Heart right ventricle (tissue), 16 donors: ENCODE measurements around the gene SYPL2. TPM values are rescaled to one million over a fixed set of nuclear protein-coding genes. Genes with fewer than 3 reads are reported as not detected.

Source experiments
- ATAC-seq, 8 donors: fragments of 200-7000 bp; cut with Tn5 transposase; one replicate each; pipeline ENCODE4 v1.9.1; 2020; ENCODE audit warnings: mild to moderate bottlenecking in 8 of 8, moderate library complexity in 8 of 8, moderate number of reproducible peaks in 1 of 8
- DNase-seq, 2 donors: peaks; one replicate each; pipeline ENCODE4 v3.0.0-alpha.2; 2020
- H3K27ac ChIP-seq, 10 donors: fragments of 200-600 bp; sonication (generic) in 2 of 10; one replicate each; pipeline versions ENCODE4 v1.5.0 to v1.8.0; 2020 to 2022; ENCODE audit warnings: mild to moderate bottlenecking in 3 of 10
- H3K27me3 ChIP-seq, 7 donors: fragments of 200-600 bp; one replicate each; pipeline ENCODE4 v1.8.0; 2021 to 2022; ENCODE audit warnings: mild to moderate bottlenecking in 2 of 7
- H3K36me3 ChIP-seq, 9 donors: fragments of 200-600 bp; sonication (generic) in 1 of 9; one replicate each; pipeline versions ENCODE4 v1.5.0 to v1.8.0; 2020 to 2022; ENCODE audit warnings: mild to moderate bottlenecking in 2 of 9
- H3K4me1 ChIP-seq, 9 donors: fragments of 200-600 bp; sonication (generic) in 1 of 9; one replicate each; pipeline versions ENCODE4 v1.5.0 to v1.8.0; 2020 to 2022; ENCODE audit warnings: mild to moderate bottlenecking in 4 of 9
- H3K4me3 ChIP-seq, 10 donors: fragments of 200-600 bp; sonication (generic) in 2 of 10; one replicate each; pipeline versions ENCODE4 v1.5.0 to v1.8.0; 2020 to 2022; ENCODE audit warnings: mild to moderate bottlenecking in 7 of 10, moderate library complexity in 2 of 10
- H3K9me3 ChIP-seq, 11 donors: fragments of 200-600 bp in 10 of 11; sonication (generic) in 2 of 11; one replicate each; pipeline versions ENCODE4 v1.5.0 to v1.8.0; 2013 to 2022; ENCODE audit warnings: mild to moderate bottlenecking in 2 of 11, control low read depth in 1 of 11, moderate library complexity in 1 of 11
- WGBS, 2 donors: extraction: QIAGEN DNeasy Blood & Tissue Kit; methylation state at CpG; one replicate each; pipeline ENCODE4 v1.1.7; 2013; ENCODE audit warnings: inconsistent platforms in 1 of 2; 5-methylcytosine and 5-hydroxymethylcytosine counted together
- intact Hi-C, 10 donors: fragments of 100-400 bp; cut with DNase I; formaldehyde crosslinking; loops; one replicate each; pipeline versions ENCODE4 v1.11.1 to v1.14.2; 2022
- polyA plus RNA-seq, 2 donors: library from polyadenylated mRNA; stranded (reverse); fragments of 200-250 nt; gene quantifications; one replicate each; pipeline ENCODE4 v1.2.3, GENCODE V29; 2013
- total RNA-seq, 10 donors: library from RNA; stranded (reverse); fragmentation: NEBNext Ultra II Directional in 3 of 10; extraction: Animal tissue kit (Norgen Biotek cat#: 25700) in 3 of 10; gene quantifications; one replicate each; pipeline versions ENCODE4 v1.2.1 to v1.2.4, GENCODE V29; 2021 to 2023
- TF ChIP-seq, protein P1 (sequence below), 9 donors: fragments of 200-600 bp; sonication (generic) in 2 of 9; IDR thresholded peaks; one replicate each; pipeline versions ENCODE4 v1.5.0 to v1.8.0; 2021 to 2022; ENCODE audit warnings: antibody characterized with exemption in 9 of 9, mild to moderate bottlenecking in 5 of 9, moderate library complexity in 1 of 9
- donor health status: Arrhythmogenic right ventricular cardiomyopathy.
- donor health status: ischemic (EF 13 %, LVEDD 7.1; RV severe dilation, severe dysfunction).
- donor health status: healthy with polysubstance abuse.
- donor health status: DM: no; HTN: yes; CAD: no.
- donor health status: DM: no; HTN: no; CAD: no.
- donor health status: ischemic (EF 25% LVEDD 6.9; RV normal size, moderate dysfunction).
- donor health status: ischemic (EF 25% LVEDD 5.7; RV mildly dilated, moderate dysfunction).
- donor health status: healthy.
- donor health status: DM: yes; HTN: yes; CAD: no.
- donor health status: Ischemic cardiomyopathy.
- donor health status: ischemic (EF 35%, LVEDD 5.7; RV mildly dilated, moderate dysfunction).
- donor health status: nonischemic (EF 11% LVEDD 7.7; RV severe dilation, severe dysfunction).
- donor health status: DM: yes; HTN: yes; CAD: no.
- donor health status: PGD.
- donor health status: ischemic (EF 29% LVEDD 5.4; RV normal size, mild dysfunction).
- donor health status: nonischemic (EF 23%, LVEDD 6.1; RV moderate dilation, normal function).

The SYPL2 gene
- total and polyA plus RNA-seq, 12 donors = 15.0 to 47.3 (median 26.8) TPM

DNA sequence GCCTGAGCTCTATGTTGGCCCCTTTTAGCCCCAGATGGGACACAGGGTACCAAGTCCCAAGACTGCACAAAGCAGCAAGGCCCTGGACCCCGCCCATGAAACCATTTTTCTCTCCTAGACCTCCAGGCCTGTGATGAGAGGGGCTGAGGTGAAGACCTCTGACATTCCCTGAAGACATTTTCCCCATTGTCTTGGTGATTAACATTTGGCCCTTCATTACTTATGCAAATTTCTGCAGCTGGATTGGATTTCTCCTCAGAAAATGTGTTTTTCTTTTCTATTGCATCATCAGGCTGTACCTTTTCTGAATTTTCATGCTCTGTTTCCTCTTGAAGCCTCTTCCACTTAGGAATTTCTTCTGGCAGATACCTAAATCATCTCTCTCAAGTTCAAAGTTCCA lies 31.9 kb upstream of the SYPL2 start:
- no peak for DNase-seq
- peaks cover 0 to 11% (median 0%) of the 10 kb centered on the region in 9 donors for H3K4me1 ChIP-seq
- TF ChIP-seq, protein P1, sequence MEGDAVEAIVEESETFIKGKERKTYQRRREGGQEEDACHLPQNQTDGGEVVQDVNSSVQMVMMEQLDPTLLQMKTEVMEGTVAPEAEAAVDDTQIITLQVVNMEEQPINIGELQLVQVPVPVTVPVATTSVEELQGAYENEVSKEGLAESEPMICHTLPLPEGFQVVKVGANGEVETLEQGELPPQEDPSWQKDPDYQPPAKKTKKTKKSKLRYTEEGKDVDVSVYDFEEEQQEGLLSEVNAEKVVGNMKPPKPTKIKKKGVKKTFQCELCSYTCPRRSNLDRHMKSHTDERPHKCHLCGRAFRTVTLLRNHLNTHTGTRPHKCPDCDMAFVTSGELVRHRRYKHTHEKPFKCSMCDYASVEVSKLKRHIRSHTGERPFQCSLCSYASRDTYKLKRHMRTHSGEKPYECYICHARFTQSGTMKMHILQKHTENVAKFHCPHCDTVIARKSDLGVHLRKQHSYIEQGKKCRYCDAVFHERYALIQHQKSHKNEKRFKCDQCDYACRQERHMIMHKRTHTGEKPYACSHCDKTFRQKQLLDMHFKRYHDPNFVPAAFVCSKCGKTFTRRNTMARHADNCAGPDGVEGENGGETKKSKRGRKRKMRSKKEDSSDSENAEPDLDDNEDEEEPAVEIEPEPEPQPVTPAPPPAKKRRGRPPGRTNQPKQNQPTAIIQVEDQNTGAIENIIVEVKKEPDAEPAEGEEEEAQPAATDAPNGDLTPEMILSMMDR (IDR thresholded peaks at IDR 0.05) = no peak
- H3K36me3 ChIP-seq = no peaks in the 10 kb centered on the region
- H3K27ac ChIP-seq = no peak overlapping the region
- intact Hi-C loops = no loop called here
- peaks cover 0 to 3% (median 0%) of the 10 kb centered on the region in 7 donors for H3K27me3 ChIP-seq
- no peak for ATAC-seq
- no peaks in the 10 kb centered on the region for H3K9me3 ChIP-seq
- H3K4me3 ChIP-seq = no peak overlapping the region
- 74% methylated on average over 1 of the region's 1 CpG for WGBS, 2 donors

DNA sequence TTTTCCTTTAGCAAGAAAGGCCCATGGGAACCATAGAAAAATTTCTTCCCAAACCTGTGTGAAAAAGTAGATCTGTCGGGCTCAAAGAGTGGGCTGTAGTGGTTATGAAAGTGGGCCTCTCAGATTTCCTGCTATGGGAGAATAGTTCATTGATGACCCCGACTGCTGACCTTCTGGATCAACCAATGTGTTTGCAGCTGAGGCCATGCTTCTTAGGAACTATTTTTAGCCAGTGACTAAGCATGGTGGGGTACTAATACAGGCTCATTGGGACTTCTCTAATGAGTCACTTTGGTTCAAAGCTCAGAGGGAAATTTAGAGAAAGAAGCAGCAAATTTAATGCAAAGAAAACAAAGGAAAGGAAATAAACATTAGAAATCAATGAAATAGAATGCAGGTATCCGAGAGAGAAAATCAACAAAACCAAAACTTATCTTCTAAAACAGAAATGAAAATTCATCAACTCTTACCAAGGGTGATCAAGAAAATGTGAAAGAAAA lies 27.5 kb upstream of the SYPL2 start:
- peak overlapping the region in 5 of 10 donors; percentile 19 to 49 (median 42) for H3K27ac ChIP-seq
- peak in 1 of 2 donors; percentile 36 for DNase-seq

DNA sequence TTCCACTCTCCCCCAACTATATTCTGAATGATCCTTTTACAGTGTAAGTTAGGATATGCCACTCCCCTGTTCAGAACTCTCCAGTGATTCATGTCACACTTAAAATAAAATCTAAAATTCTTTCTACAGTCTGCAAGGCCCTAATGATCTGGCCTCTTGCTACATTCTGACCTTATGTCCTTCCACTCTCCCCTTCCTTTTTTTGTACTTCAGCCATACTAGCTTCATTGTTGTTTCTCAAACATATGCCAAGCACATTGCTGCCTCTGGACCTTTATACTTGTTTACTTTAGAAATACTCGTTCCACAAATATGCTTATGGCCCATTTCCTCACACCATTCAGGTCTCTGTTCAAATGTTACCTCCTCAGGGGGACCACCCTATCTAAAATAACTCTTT lies 25.3 kb upstream of the SYPL2 start:
- ATAC-seq = no peak
- intact Hi-C loops = no loop called here
- WGBS, 2 donors = 42 to 47% methylated on average over 1 of the region's 1 CpG

More for the DNA sequence above, 27.5 kb upstream of the SYPL2 start:
- intact Hi-C loops = no loop called here
- Histone ChIP-seq H3K4me1 (peaks cover 0 to 13% (median 0%) of the 10 kb centered on the region in 9 donors), H3K9me3 (no peaks in the 10 kb centered on the region), H3K4me3 (no peak overlapping the region), H3K27me3 (peaks cover 0 to 28% (median 6%) of the 10 kb centered on the region in 7 donors), H3K36me3 (no peaks in the 10 kb centered on the region)
- 64 to 73% methylated on average over 3 of the region's 3 CpGs for WGBS, 2 donors
- ATAC-seq = peak in 7 of 8 donors; percentile 50 to 91 (median 74)
- TF ChIP-seq, protein P1 (IDR thresholded peaks at IDR 0.05) = no peak

DNA sequence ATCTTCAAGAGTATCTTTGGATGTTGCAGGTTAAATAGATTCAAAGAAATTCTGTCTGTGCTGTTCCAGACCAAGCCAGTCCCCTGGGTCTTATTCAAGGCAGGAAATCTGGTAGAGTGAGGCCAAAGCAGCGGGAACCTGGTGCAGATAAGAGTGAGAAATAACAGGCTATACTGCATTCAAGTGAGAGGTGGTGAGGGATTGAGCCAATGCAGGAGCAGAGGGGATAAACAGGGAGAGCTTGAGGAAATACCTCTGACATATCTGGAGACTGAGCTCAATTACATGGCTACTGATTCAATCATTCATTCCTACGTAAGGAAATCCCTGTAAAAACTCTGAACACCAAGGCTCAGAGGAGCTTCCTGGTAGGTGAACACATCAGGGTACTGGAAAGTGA lies 22.9 kb upstream of the SYPL2 start:
- intact Hi-C loops = no loop called here

More for the DNA sequence above, 25.3 kb upstream of the SYPL2 start:
- Histone ChIP-seq H3K36me3 (no peaks in the 10 kb centered on the region), H3K4me3 (no peak overlapping the region), H3K27ac (no peak overlapping the region), H3K9me3 (no peaks in the 10 kb centered on the region), H3K4me1 (peaks cover 0 to 13% (median 0%) of the 10 kb centered on the region in 9 donors), H3K27me3 (peaks cover 0 to 50% (median 14%) of the 10 kb centered on the region in 7 donors)
- DNase-seq = no peak
- TF ChIP-seq, protein P1 (IDR thresholded peaks at IDR 0.05) = no peak

More for the DNA sequence above, 22.9 kb upstream of the SYPL2 start:
- TF ChIP-seq, protein P1 (IDR thresholded peaks at IDR 0.05) = no peak
- H3K36me3 ChIP-seq = no peaks in the 10 kb centered on the region
- peaks cover 0 to 12% (median 0%) of the 10 kb centered on the region in 9 donors for H3K4me1 ChIP-seq
- H3K27me3 ChIP-seq = peaks cover 0 to 62% (median 20%) of the 10 kb centered on the region in 7 donors
- ATAC-seq = no peak
- DNase-seq = no peak
- no peak overlapping the region for H3K4me3 ChIP-seq
- 29 to 38% methylated on average over 2 of the region's 2 CpGs for WGBS, 2 donors
- H3K9me3 ChIP-seq = no peaks in the 10 kb centered on the region
- no peak overlapping the region for H3K27ac ChIP-seq
